Activated CD4-positive, alpha-beta T cell treated with anti-CD3 and anti-CD28 coated beads for 24 hours (primary cell): ENCODE measurements around the gene CSNK1G1.
"Not testable (repeated sequence)": the region's sequence is repeated elsewhere in the genome, so short reads cannot be mapped to it uniquely, and the experiment has no call there.

Source experiments
- DNase-seq, 2 donors: peaks; one replicate each; pipeline ENCODE4 v3.0.0-alpha.2; 2020; ENCODE audit warnings: low read depth in 2 of 2

CSNK1G1 gene

DNA sequence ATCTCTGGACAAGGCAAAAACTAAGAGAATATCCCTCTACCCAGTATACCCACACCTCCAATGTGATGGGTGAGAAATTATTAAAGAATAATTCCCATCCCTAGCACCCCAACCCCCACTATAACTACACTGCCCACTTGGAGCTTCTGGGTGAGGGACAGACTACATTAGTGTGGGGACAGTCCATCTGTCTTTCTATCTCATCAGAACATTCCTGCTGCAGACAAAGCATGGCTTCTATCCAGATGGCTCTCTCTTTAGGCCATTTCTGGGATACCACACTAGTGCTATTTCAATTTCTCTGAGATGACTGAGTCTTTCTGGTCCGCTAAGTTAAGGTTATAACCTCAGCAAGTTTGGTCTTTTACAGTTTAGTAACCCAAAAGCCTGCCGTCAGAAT is 6.6 kb downstream of the CSNK1G1 start:
- DNase-seq, result no peak

DNA sequence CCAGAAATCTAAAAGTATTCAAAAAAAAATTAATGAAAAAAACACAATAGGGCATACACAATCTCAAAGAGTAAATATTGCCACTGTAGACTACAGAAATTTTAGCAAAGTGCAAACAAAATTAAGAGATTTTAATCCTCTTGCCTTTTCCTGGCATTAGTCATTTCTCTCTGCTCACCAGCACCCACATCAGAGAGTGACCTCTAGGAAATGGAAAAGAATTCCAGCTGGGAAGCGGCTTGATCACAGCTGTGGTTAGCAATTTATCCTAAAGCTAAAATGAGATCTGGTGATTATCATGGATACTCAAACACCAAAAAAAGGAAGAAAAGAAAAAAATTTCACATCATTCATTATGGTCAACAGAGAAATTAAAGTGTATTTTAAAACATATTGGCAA is 7.5 kb downstream of the CSNK1G1 start:
- no peak for DNase-seq

DNA sequence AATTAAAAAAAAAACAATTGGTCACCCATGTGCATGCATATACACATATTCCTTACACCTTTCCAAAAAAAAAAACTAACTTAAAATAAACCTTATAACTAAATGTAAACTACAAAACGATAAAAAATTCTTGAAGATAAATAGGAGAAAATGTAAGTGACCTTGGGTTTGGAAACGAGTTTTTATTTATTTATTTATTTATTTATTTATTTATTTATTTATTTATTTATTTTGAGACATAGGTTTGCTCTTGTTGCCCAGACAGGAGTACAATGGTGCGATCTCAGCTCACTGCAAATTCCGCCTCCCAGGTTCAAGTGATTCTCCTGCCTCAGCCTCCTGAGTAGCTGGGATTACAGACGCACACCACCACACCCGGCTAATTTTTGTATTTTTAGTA is 9.7 kb downstream of the CSNK1G1 start:
- not testable (repeated sequence) for DNase-seq

DNA sequence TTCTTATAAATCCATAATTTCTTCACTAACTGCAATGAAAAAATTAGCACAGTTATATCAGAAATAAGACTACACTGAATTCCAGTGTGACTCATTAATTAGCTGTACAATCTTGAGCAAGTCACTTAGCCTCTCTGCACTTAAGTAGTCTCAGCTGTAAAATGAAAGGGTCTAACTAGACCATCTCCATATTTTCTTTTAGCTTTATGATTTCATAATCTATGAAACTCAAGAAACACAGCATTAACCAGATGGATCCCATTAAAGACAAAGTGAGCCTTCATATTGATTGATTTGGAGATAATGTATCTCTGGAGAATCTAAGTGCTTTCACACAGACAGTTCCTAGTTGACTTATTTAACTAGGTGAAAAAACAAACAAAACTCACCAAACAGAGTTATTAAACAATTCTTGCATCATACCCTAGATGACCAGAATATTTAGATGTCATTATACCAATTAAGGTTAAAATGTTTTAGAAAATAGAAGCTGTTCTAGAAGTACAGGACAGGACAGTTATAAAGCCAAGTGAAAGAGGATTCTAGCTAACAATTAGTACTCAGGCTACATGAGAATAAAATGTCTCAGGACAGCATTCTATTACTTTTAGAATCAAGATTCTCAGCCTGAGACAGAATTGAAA is 11.2 kb downstream of the CSNK1G1 start:
- DNase-seq, result no peak

DNA sequence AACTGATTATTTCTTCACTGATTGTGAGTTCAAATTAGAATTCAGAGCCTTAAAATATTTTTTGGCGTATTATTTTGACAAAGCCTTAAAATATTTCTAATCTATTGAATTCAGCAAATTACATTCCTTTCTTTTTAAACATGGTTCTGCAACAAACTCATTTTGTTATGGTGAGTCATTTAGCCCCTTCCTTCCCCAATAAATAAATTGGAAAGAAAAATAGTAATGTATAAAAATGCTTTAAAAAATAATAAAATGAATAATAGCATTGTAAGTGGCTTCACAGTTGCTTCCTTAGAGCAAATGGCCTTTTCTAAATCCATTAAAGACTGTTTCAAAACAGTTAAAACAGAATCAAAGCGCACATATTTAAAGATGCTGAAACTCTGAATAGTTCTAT is 12.1 kb downstream of the CSNK1G1 start:
- DNase-seq, result no peak

DNA sequence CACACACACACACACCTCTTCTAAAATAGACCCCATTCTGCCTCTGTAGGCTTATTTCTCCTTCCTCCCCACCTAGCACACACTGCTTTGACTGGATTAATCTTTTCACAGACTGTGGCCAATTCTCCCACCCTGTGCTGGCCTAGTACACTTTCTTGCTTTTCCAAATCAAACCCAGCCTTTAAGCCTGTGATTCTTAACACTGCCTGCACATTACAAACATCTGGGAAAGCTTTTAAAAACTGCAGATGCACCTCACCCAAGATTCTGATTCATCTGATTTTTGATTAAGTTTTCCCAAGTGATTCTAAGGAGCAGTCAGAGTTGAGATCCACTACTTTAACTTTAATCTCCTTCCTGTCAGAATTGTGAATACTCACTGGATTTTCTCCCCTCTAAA is 12.8 kb downstream of the CSNK1G1 start:
- DNase-seq, result no peak

DNA sequence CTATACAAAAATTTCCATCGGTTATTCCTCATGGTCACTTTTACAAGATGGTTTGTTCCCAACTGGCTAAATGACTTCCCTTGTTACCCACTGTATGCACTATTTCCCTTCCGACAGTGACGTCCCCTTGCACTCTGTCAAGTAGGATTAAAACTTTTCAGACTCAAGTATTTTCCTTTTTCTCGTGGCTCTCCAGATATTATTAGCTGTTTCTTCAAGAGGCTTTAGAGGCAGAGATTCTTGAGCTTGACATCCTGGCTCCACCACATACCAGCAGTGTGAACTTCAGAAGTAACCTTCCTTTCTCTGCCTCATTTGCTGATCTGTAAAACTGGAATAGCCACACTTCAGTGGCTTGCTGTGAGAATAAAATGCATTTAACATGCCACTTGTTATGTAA is 14.0 kb downstream of the CSNK1G1 start:
- DNase-seq, result no peak

DNA sequence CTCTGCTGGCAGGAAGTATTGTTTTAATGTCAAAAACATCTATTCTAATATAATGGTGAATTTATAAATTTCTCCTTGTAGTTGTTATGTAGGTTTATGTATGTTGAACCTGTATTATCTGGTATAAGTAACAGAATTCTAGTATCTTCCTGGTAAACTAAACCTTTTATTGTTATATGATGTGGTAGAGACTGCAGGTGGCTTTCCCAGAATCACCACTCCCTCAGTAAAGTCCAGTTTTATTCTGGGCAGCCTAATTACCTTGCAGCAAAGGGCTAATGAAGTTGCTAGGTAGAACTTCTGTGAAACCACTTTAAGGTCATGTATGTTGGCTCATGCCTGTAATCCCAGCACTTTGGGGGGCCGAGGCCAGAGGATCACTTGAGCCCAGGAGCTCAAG is 15.6 kb downstream of the CSNK1G1 start:
- no peak for DNase-seq

DNA sequence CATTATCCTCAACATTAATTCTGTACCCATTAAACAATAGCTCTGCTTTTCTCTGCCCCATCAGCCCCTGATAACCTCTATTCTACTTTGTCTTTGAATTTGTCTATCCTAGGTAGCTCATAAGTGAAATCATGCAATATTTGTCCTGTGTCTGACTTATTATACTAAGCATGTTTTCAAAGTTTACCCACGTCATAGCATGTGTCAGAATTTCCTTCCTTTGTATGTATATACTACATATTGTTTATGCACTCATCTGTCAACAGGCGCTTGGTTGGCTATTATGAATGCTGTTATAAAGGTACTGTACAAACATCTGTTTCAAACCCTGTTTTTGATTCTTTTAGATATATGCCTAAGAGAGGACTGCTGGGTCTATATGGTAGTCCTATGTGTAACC is 18.2 kb downstream of the CSNK1G1 start:
- DNase-seq, result no peak

DNA sequence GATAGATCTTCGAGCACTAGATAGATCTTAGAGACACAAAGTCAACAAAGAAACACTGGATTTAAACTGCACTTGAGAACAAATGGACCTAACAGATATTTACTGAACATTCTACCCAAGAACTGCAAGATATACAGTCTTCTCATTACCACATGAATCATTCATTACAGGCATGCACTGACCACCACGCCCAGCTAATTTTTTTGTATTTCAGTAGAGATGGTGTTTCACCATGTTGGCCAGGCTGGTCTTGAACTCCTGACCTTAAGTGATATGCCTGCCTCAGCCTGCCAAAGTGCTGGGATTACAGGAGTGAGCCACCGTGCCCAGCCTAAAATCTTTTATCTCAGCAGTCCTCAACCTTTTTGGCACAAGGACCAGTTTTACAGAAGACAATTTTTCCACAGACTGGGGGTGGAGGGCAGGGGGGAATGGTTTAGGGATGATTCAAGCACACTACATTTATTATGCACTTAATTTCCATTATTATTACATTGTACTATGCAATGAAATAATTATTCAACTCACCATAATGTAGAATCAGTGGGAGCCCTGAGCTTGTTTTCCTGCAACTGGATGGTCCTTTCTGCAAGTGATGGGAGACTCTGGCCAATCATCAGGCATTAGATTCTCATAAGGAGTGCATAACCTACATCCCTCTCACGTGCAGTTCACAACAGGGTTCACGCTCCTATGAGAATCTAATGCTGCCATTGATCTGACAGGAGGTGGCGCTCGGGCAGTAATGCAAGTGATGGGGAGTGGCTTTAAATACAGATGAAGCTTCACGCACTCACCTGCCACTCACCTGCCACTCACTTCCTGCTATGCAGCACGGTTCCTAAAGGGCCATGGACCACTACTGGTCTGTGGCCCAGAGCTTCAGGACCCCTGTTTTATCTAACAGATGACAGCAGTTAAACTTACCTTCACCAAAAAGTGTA is 21.7 kb downstream of the CSNK1G1 start:
- DNase-seq, result no peak

DNA sequence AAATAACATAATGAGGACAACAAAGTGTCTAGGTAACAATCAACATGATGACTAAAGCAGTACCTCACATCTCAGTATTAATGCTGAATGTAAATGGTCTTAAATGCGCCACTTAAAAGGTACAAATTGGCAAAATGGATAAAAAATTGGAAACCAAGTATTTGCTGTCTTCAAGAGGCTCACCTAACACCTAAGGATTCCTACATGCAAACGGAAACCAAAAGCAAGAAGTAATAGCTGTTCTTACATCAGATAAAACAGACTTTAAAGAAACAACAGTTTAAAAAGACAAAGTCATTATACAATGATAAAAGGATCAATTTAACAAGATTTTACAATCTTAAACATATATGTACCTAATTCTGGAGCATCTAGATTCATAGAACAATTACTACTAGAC is 22.5 kb downstream of the CSNK1G1 start:
- DNase-seq, result no peak

DNA sequence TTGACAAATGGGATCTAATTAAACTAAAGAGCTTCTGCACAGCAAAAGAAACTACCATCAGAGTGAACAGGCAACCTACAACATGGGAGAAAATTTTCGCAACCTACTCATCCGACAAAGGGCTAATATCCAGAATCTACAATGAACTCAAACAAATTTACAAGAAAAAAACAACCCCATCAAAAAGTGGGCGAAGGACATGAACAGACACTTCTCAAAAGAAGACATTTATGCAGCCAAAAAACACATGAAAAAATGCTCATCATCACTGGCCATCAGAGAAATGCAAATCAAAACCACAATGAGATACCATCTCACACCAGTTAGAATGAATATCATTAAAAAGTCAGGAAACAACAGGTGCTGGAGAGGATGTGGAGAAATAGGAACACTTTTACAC is 24.3 kb downstream of the CSNK1G1 start:
- not testable (repeated sequence) for DNase-seq

DNA sequence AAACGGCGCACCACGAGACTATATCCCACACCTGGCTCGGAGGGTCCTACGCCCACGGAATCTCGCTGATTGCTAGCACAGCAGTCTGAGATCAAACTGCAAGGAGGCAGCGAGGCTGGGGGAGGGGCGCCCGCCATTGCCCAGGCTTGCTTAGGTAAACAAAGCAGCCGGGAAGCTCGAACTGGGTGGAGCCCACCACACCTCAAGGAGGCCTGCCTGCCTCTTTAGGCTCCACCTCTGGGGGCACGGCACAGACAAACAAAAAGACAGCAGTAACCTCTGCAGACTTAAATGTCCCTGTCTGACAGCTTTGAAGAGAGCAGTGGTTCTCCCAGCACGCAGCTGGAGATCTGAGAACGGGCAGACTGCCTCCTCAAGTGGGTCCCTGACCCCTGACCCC is 29.0 kb downstream of the CSNK1G1 start:
- DNase-seq, result not testable (repeated sequence)

DNA sequence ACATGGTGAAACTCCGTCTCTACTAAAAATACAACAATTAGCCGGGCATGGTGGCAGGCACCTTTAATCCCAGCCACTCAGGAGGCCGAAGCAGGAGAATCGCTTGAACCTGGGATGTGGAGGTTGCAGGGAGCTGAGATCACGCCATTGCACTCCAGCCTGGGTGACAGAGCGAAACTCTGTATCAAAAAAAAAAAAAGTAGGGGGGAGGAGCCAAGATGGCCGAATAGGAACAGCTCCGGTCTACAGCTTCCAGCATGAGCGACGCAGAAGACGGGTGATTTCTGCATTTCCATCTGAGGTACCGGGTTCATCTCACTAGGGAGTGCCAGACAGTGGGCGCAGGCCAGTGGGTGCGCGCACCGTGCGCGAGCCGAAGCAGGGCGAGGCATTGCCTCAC is 29.5 kb downstream of the CSNK1G1 start:
- not testable (repeated sequence) for DNase-seq

DNA sequence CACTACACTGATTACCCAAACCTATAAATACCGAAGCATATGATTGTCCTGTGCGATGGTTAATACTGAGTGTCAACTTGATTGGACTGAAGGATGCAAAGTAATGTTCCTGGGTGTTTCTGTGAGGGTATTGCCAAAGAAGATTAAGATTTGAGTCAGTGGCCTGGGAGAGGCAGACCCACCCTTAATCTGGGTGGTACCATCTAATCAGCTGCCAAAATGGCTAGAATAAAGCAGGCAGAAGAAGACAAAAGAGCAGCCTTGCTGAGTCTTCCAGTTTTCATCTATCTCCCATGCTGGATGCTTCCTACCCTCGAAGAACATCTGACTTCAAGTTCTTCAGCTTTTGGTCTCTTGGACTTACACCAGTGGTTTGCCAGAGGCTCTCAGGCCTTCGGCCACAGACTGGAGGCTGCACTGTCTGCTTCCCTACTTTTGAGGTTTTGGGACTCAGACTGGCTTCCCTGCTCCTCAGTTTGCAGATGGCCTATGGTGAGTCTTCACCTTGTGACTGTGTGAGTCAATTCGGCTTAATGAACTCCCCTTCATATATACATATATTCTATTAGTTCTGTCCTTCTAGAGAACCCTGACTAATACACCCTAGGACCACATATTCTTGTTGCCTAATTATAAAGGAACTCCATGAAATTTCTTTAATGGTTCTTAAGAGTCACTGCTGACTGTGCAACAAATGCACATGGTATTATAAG is 31.7 kb downstream of the CSNK1G1 start:
- DNase-seq, result no peak

DNA sequence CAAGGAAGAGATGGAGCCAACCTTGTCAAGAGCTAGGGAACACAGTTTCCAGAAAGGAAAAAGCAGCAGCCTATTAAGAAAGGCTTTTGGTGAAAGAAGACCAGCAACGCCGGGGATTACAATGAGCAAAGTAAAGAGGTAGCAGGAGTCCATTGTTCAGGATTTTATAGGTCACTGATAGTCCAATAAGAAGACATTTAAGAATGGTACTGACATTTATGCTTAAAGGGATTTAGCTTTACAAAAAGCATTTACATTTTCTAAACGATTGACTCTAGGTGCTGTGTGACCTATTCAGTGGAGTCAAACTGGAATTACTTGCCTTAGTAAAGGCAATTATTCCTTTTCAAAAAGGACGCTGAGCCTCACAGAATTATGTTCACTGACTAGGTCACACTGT is 40.8 kb downstream of the CSNK1G1 start:
- DNase-seq, result no peak

DNA sequence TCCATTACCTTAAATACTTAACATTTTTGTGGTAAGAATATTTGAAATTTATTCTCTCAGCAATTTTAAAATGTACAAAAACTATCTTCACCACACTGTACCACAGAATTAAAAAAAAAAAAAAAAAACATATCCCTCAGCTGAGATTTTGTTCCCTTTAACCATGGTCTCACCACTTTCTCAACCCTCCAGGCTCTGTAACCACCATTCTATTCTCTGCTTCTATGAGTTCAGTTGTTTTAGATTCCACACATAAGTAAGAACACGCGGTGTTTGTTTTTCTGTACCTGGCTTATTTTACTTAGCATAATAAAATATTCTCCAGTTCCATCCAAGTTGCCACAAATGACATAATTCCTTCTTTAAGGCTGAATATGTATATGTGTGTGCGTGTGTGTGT is 41.5 kb downstream of the CSNK1G1 start:
- DNase-seq, result no peak

DNA sequence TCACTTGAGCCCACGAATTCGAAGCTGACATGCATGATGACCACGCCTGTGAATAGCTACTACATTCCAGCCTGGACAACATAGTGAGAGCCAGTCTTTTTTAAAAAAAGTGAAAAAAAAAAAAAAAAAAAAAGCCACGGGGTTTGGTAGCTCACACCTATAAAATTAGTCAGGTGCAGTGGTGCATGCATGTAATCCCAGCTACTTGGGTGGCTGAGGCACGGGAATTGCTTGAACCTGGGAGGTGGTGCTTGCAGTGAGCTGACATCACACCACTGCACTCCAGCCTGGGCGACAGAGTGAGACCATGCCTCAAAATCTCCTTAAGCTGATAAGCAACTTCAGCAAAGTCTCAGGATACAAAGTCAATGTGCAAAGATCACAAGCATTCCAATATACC is 44.4 kb downstream of the CSNK1G1 start:
- DNase-seq, result no peak

DNA sequence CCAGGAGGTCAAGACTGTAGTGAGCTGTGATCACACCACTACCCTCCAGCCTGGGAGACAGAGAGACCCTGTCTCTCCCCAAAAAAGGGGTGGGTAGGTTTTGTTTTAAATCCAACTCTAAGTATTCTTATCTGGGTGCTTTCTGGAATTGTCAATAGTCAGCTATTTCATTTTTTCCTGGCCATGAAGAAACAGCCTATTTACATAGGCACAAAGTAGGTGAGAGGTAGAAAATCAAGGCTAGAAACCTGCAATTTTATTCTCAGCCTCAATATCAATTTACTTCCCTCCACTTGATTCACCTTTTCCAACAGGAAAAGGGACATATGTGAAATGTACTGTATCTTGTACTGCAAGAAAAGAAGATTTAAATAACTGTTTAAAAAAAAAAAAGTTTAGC is 45.9 kb downstream of the CSNK1G1 start:
- DNase-seq, result no peak

DNA sequence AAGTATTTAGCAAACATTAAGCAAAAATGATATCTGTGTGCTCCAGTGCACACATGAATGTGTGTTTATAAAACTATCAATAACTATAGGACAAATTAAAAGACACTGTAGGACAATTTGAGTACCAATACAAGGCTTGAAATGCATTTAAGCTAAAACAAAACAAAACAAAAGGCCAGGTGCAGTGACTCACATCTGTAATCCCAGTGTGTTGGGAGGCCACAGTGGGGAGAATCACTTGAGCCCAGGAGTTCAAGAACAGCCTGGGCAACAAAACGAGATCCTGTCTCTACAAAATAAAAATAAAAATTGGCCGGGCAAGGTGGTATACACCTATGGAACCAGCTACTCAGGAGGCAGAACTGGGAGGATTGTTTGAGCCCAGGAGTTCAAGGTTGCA is 50.7 kb downstream of the CSNK1G1 start:
- DNase-seq, result no peak

DNA sequence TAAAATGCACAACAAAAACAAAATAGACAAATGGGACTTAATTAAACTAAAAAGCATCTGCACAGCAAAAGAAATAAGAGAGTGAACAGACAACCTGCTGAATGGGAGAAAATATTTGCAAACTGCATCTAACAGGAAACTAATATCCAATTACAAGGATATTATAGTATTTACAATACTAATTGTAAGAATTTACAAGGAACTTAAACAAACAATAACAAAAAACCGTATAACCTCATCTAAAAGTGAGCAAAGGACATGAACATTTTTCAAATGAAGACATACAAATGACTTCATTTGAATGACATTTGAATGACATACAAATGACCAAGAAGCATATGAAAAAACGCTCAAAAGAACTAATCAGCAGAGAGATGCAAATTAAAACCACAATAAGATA is 66.4 kb downstream of the CSNK1G1 start:
- DNase-seq, result no peak

DNA sequence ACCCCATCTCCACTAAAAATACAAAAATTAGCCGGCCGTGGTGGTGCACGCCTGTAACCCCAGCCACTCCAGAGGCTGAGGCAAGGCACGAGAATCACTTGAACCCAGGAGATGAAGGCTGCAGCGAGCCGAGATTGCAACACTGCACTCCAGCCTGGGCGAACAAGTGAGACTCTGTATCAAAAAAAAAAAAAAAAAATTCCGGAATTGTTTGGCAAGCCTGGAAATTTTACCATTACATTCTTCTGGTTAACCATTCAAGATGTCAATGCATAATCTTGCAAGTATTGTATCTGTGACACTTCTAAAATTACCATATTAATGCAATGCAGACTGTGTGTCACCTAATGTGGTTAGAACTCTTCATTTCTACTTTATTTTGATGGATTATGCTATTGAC is 67.0 kb downstream of the CSNK1G1 start:
- no peak for DNase-seq

DNA sequence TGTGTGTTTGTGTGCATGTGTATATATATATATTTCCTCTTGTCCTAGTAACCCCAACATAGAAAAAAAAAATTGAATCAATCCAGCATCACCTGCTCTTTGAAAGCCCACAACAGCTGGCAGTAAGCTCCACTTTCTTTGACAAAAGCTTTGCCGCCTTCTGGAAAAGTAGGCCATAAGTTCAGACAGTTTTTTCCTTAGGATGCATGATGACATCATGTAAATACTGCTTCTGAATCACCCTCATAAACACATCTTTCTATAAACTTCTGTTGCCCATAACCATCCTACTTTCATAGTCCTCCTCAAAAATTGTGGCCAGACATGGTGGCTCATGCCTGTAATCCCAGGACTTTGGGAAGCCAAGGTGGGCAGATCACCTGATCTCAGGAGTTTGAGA is 67.4 kb downstream of the CSNK1G1 start:
- no peak for DNase-seq
